A673 (cell line): ENCODE results near the gene ITPR3.

Experiments used
- EZH2 ChIP-seq: fragments of 200-600 bp; sonication (generic); IDR thresholded peaks from 2 replicates; pipeline ENCODE4 v1.6.1; 2017; ENCODE audit warnings: borderline replicate concordance, low read depth, mild to moderate bottlenecking, mixed read lengths, antibody characterized with exemption, low read length; ENCODE audit not compliant: poor library complexity, severe bottlenecking
- TF ChIP-seq, protein P1 (sequence below): fragments of 300-800, 200-600 bp; sonication (generic); conservative IDR thresholded peaks from 2 replicates; pipeline ENCODE4 v1.5.1; 2017; ENCODE audit warnings: low read depth, mild to moderate bottlenecking, antibody characterized with exemption, low read length, moderate library complexity, mixed read lengths

DNA sequence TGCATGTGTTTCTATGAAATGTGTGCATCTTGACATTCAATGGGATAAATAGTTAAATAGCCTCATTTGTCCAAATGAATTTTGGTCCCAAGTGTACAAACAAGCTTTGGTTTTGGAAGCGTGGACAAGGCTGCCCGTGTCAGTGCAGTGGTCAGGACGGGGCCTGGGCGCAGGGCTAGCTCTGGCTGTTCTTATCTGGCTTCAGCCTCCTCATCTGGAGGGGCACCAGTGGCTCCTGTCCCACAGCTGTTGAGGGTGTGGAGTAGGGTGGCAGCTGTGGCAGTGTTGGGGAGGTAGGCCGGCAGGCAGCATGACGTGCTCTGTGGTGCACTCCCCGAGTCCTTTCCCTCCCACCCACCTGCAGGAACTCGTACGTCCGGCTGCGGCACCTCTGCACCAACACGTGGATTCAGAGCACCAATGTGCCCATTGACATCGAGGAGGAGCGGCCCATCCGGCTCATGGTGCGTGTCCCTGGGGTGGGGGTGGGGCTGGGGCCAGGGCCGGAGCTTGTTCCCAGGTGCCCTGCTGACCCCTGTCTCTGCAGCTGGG is 43.5 kb downstream of the ITPR3 start:
- TF ChIP-seq, protein P1, sequence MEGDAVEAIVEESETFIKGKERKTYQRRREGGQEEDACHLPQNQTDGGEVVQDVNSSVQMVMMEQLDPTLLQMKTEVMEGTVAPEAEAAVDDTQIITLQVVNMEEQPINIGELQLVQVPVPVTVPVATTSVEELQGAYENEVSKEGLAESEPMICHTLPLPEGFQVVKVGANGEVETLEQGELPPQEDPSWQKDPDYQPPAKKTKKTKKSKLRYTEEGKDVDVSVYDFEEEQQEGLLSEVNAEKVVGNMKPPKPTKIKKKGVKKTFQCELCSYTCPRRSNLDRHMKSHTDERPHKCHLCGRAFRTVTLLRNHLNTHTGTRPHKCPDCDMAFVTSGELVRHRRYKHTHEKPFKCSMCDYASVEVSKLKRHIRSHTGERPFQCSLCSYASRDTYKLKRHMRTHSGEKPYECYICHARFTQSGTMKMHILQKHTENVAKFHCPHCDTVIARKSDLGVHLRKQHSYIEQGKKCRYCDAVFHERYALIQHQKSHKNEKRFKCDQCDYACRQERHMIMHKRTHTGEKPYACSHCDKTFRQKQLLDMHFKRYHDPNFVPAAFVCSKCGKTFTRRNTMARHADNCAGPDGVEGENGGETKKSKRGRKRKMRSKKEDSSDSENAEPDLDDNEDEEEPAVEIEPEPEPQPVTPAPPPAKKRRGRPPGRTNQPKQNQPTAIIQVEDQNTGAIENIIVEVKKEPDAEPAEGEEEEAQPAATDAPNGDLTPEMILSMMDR = no peak
- TF ChIP-seq EZH2 = no peak
